ENCODE measurements around the gene REST.

REST gene

GRCh38 chr4:56879996-56880395 is 27.7 kb upstream of the REST start:
- TF ChIP-seq USF1 (IDR thresholded peaks at IDR 0.05) (no peak), EP300 (IDR thresholded peaks at IDR 0.05; ENCODE audit: borderline replicate concordance) (no peak), TAF1 (IDR thresholded peaks at IDR 0.05; ENCODE audit: low read depth) (no peak), TEAD4 (IDR thresholded peaks at IDR 0.05) (no peak), CEBPB (IDR thresholded peaks at IDR 0.05) (no peak), EGR1 (IDR thresholded peaks at IDR 0.05) (no peak), FOXM1 (IDR thresholded peaks at IDR 0.05; ENCODE audit: borderline replicate concordance, low read depth) (no peak), TCF12 (IDR thresholded peaks at IDR 0.05; ENCODE audit: low read depth) (no peak), ZBTB7A (IDR thresholded peaks at IDR 0.05; ENCODE audit: low read depth) (no peak), YY1 (IDR thresholded peaks at IDR 0.05; ENCODE audit: low read depth) (no peak), RAD21 (IDR thresholded peaks at IDR 0.05; ENCODE audit: low read depth) (no peak), NFIC (IDR thresholded peaks at IDR 0.05) (no peak), CREB1 (IDR thresholded peaks at IDR 0.05; ENCODE audit: low read depth) (no peak)
- TF ChIP-seq, protein P1, sequence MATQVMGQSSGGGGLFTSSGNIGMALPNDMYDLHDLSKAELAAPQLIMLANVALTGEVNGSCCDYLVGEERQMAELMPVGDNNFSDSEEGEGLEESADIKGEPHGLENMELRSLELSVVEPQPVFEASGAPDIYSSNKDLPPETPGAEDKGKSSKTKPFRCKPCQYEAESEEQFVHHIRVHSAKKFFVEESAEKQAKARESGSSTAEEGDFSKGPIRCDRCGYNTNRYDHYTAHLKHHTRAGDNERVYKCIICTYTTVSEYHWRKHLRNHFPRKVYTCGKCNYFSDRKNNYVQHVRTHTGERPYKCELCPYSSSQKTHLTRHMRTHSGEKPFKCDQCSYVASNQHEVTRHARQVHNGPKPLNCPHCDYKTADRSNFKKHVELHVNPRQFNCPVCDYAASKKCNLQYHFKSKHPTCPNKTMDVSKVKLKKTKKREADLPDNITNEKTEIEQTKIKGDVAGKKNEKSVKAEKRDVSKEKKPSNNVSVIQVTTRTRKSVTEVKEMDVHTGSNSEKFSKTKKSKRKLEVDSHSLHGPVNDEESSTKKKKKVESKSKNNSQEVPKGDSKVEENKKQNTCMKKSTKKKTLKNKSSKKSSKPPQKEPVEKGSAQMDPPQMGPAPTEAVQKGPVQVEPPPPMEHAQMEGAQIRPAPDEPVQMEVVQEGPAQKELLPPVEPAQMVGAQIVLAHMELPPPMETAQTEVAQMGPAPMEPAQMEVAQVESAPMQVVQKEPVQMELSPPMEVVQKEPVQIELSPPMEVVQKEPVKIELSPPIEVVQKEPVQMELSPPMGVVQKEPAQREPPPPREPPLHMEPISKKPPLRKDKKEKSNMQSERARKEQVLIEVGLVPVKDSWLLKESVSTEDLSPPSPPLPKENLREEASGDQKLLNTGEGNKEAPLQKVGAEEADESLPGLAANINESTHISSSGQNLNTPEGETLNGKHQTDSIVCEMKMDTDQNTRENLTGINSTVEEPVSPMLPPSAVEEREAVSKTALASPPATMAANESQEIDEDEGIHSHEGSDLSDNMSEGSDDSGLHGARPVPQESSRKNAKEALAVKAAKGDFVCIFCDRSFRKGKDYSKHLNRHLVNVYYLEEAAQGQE (IDR thresholded peaks at IDR 0.05; ENCODE audit: low read depth) = no peak
- TF ChIP-seq, protein P2, sequence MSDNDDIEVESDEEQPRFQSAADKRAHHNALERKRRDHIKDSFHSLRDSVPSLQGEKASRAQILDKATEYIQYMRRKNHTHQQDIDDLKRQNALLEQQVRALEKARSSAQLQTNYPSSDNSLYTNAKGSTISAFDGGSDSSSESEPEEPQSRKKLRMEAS (IDR thresholded peaks at IDR 0.05) = no peak

DNA sequence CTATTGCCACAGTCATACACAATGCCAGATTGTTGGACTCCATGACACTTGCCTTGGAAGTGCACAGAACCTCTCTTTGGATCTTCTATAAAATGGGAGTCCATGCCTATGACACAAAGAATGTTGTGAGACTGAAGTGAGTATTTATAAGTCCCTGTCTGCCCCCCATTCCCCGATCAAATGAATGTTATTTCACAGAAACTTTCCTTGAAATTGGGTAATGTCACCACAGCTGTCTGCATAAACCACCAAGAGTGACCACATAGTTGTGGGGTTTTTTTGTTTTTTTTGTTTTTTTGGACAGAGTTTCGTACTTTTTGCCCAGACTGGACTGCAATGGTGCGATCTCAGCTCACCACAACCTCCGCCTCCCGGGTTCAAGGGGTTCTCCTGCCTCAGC is 27.1 kb upstream of the REST start:
- TF ChIP-seq YY1 (IDR thresholded peaks at IDR 0.05; ENCODE audit: low read depth) (no peak), TCF12 (IDR thresholded peaks at IDR 0.05; ENCODE audit: low read depth) (no peak), RAD21 (IDR thresholded peaks at IDR 0.05; ENCODE audit: low read depth) (no peak), EGR1 (IDR thresholded peaks at IDR 0.05) (no peak), CEBPB (IDR thresholded peaks at IDR 0.05) (no peak), USF1 (IDR thresholded peaks at IDR 0.05) (no peak), EP300 (IDR thresholded peaks at IDR 0.05; ENCODE audit: borderline replicate concordance) (no peak), NFIC (IDR thresholded peaks at IDR 0.05) (no peak), FOXM1 (IDR thresholded peaks at IDR 0.05; ENCODE audit: borderline replicate concordance, low read depth) (no peak)
- TF ChIP-seq, protein P1 (IDR thresholded peaks at IDR 0.05; ENCODE audit: low read depth) = no peak
- TF ChIP-seq, protein P2 (IDR thresholded peaks at IDR 0.05) = no peak

- no peak for TF ChIP-seq NFIC (IDR thresholded peaks at IDR 0.05)
- TF ChIP-seq, protein P1 (IDR thresholded peaks at IDR 0.05; ENCODE audit: low read depth) = no peak
- no peak for TF ChIP-seq USF1 (IDR thresholded peaks at IDR 0.05)
- TF ChIP-seq CREB1 (IDR thresholded peaks at IDR 0.05; ENCODE audit: low read depth) = no peak
- no peak for TF ChIP-seq ZBTB7A (IDR thresholded peaks at IDR 0.05; ENCODE audit: low read depth)
- TF ChIP-seq FOXM1 (IDR thresholded peaks at IDR 0.05; ENCODE audit: borderline replicate concordance, low read depth) = no peak
- TF ChIP-seq, protein P2 (IDR thresholded peaks at IDR 0.05) = no peak
- no peak for TF ChIP-seq TCF12 (IDR thresholded peaks at IDR 0.05; ENCODE audit: low read depth)
- no peak for TF ChIP-seq EGR1 (IDR thresholded peaks at IDR 0.05)
- no peak for TF ChIP-seq RAD21 (IDR thresholded peaks at IDR 0.05; ENCODE audit: low read depth)
- TF ChIP-seq TEAD4 (IDR thresholded peaks at IDR 0.05) = no peak
- no peak for TF ChIP-seq EP300 (IDR thresholded peaks at IDR 0.05; ENCODE audit: borderline replicate concordance)
- TF ChIP-seq CEBPB (IDR thresholded peaks at IDR 0.05) = no peak
- no peak for TF ChIP-seq TAF1 (IDR thresholded peaks at IDR 0.05; ENCODE audit: low read depth)
- TF ChIP-seq YY1 (IDR thresholded peaks at IDR 0.05; ENCODE audit: low read depth) = no peak
Measured at GRCh38 chr4:56892691-56893090, 15.0 kb upstream of the REST start.

DNA sequence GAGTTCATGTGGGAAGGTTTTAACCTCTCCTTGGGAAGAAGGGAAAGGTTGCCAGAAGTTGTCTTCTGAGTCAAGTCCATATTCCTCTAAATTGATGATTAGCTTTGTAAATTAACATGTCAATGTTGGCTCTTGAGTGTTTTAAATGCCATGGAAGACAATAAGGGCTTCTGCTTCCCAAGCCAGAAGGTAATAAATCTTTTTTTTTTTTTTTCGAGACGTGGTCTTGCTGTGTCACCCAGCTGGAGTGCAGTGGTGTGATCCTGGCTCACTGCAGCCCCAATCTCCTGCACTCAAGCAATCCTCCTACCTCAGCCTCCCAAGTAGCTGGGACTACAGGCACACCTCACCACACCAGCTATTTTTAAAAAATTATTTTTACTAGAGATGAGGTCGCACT is 5.0 kb upstream of the REST start:
- TF ChIP-seq ZBTB7A (IDR thresholded peaks at IDR 0.05; ENCODE audit: low read depth) (no peak), TEAD4 (IDR thresholded peaks at IDR 0.05) (no peak), EGR1 (IDR thresholded peaks at IDR 0.05) (no peak), USF1 (IDR thresholded peaks at IDR 0.05) (no peak), NFIC (IDR thresholded peaks at IDR 0.05) (no peak), RAD21 (IDR thresholded peaks at IDR 0.05; ENCODE audit: low read depth) (no peak), CREB1 (IDR thresholded peaks at IDR 0.05; ENCODE audit: low read depth) (no peak), EP300 (IDR thresholded peaks at IDR 0.05; ENCODE audit: borderline replicate concordance) (no peak), TAF1 (IDR thresholded peaks at IDR 0.05; ENCODE audit: low read depth) (no peak)
- TF ChIP-seq, protein P2 (IDR thresholded peaks at IDR 0.05) = no peak
